Endothelial cell of umbilical vein (primary cell): ENCODE results near the gene OR2T8. TPM values are rescaled to one million over a fixed set of nuclear protein-coding genes. Genes with fewer than 3 reads are reported as not detected.

ENCODE experiments used
- BruUV-seq: library from RNA; stranded (reverse); fragments of 400-500 nt; replicated peaks from 2 replicates; lab custom pipeline; 2021; lab: Mats Ljungman, UMichigan
- CTCF ChIA-PET: fragments of 300-600, 350-600 bp; sonication (Branson Sonifier 250); formaldehyde crosslinking; loops from one replicate; lab custom pipeline; 2021; ENCODE audit warnings: antibody characterized with exemption, inconsistent platforms; lab: Charles Lee
- POLR2A ChIA-PET: fragments of 300-600, 350-600 bp; sonication (Branson Sonifier 250); formaldehyde crosslinking; loops from one replicate; lab custom pipeline; 2021; ENCODE audit warnings: antibody characterized with exemption, inconsistent platforms; lab: Charles Lee
- DNase-seq: peaks from one replicate; pipeline ENCODE4 v3.0.0-alpha.2; 2011; ENCODE audit warnings: low read depth, low spot score
- FAIRE-seq: peaks from 2 replicates; lab custom pipeline; 2011; peaks lifted over from hg19 to GRCh38; lab: Jason Lieb, UNC
- H2AFZ ChIP-seq: 2 replicates; pipeline ENCODE4 v1.6.0; 2012; ENCODE audit warnings: low read depth, low read length, control low read depth, inconsistent platforms
- H3K27ac ChIP-seq: 2 replicates; pipeline ENCODE4 v1.5.1; 2011; ENCODE audit warnings: low read depth, mild to moderate bottlenecking, control low read depth, low read length, moderate library complexity; ENCODE audit not compliant: insufficient read depth
- H3K27me3 ChIP-seq, 2 experiments: 2 replicates each; pipeline versions ENCODE4 v1.6.0 to v1.6.1; 2011; ENCODE audit warnings: low read length in 2 of 2, mixed read lengths in 1 of 2; ENCODE audit not compliant: control insufficient read depth in 2 of 2, insufficient read depth in 2 of 2
- H3K36me3 ChIP-seq, 2 experiments: 2 replicates in 1 of 2; 3 replicates in 1 of 2; pipeline ENCODE4 v1.5.1; 2011; ENCODE audit warnings: low read length in 2 of 2, mild to moderate bottlenecking in 1 of 2, moderate library complexity in 1 of 2; ENCODE audit not compliant: control insufficient read depth in 2 of 2, insufficient read depth in 2 of 2; ENCODE audit errors: extremely low read depth in 1 of 2
- H3K4me1 ChIP-seq: 3 replicates; pipeline ENCODE4 v1.5.1; 2011; ENCODE audit warnings: mild to moderate bottlenecking, low read length; ENCODE audit not compliant: control insufficient read depth, insufficient read depth; ENCODE audit errors: extremely low read depth
- H3K4me2 ChIP-seq: 2 replicates; pipeline ENCODE4 v1.6.1; 2011; ENCODE audit warnings: low read length, control low read depth, mixed read lengths; ENCODE audit not compliant: insufficient read depth
- H3K4me3 ChIP-seq, 3 experiments: fragments of 200-600 bp in 1 of 3; sonication (generic), shearing (Covaris generic) in 1 of 3; replicated peaks in 1 of 3; 2 replicates each; pipeline ENCODE4 v1.5.1; 2011 to 2016; ENCODE audit warnings: control low read depth in 3 of 3, low read length in 3 of 3, mild to moderate bottlenecking in 2 of 3, inconsistent platforms in 1 of 3, low read depth in 1 of 3, moderate library complexity in 1 of 3; ENCODE audit not compliant: insufficient read depth in 1 of 3
- H3K79me2 ChIP-seq: 2 replicates; pipeline ENCODE4 v1.6.0; 2012; ENCODE audit warnings: low read length, inconsistent platforms; ENCODE audit not compliant: control insufficient read depth, insufficient read depth
- H3K9ac ChIP-seq: replicated peaks from 2 replicates; pipeline ENCODE3; 2011; ENCODE audit warnings: low read length, control low read depth; ENCODE audit not compliant: insufficient read depth; ENCODE audit errors: extremely low read depth
- H3K9me1 ChIP-seq: replicated peaks from 3 replicates; pipeline ENCODE4 v1.6.0; 2011; ENCODE audit warnings: mild to moderate bottlenecking, low read length; ENCODE audit not compliant: control insufficient read depth, insufficient read depth; ENCODE audit errors: extremely low read depth
- H3K9me3 ChIP-seq: replicated peaks from 2 replicates; pipeline ENCODE4 v1.5.1; 2012; ENCODE audit warnings: low read length, inconsistent platforms; ENCODE audit not compliant: control insufficient read depth, insufficient read depth
- H4K20me1 ChIP-seq: replicated peaks from 2 replicates; pipeline ENCODE3; 2011; ENCODE audit warnings: mild to moderate bottlenecking, low read length; ENCODE audit not compliant: control insufficient read depth, insufficient read depth; ENCODE audit errors: extremely low read depth
- POLR2AphosphoS5 ChIP-seq: IDR thresholded peaks from 2 replicates; pipeline ENCODE4 v1.6.1; 2012; ENCODE audit warnings: low read depth, mild to moderate bottlenecking, control low read depth, low read length, moderate library complexity; ENCODE audit not compliant: insufficient read depth
- dilution Hi-C: fragments of 300-500 bp; cut with MboI; formaldehyde crosslinking; loops from one replicate; pipeline ENCODE4 v1.15.0; 2019; ENCODE audit warnings: low sequenced_read_pairs; ENCODE audit not compliant: extremely low pct_ligation_motif_present
- intact Hi-C: fragments of 100-400 bp; cut with micrococcal nuclease; formaldehyde crosslinking; loops from one replicate; pipeline ENCODE4 v1.10.0; 2022
- polyA plus RNA-seq, 4 experiments: library from polyadenylated mRNA; depleted of rRNA in 3 of 4; stranded (reverse) in 3 of 4; unstranded in 1 of 4; fragments of >200 nt; gene quantifications; 2 replicates each; pipeline versions ENCODE4 v1.2.1 to v1.2.3, GENCODE V29; 2011 to 2012; ENCODE audit warnings: missing spikeins in 1 of 4
- total RNA-seq: library from RNA; stranded (reverse); gene quantifications from 2 replicates; pipeline ENCODE4 v1.2.3, GENCODE V29; 2021

OR2T8 gene
- total and polyA plus RNA-seq, 2 donors (not counting 3 experiments of a cell fraction or from before 2014, with no cell fraction given), result not detected

DNA sequence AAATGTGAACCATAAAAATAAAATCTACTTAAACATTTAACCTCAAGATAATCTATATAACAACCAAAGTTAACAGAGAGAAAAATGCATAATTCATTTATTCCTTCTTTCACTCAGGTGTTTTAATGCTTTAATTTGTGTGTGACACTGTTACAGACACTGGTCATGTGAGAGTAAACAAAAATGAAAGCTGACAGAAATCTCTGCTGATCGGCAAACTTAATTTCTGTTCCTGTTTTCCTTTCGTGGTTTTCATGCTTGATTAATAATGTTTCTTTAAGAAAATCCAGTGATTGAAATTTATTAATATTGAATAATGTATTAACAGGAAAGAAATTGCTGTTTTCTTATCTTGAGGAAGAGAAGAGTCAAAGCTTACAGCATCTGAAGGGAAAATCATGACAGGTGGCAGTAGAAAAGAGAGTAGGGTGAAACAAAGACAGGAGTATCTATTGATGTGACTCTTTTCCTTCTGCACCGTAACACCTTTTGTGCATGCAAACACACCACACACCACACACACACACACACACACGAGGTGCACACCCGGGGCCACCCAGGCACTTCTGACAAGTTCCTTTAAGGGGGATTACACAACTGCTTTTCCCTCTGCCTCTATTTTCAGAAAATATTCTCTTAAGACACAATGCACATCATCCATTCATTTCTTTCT is 46.6 kb downstream of the OR2T8 start:
- no peak for FAIRE-seq
- dilution Hi-C loops, result no loop called here

More for the DNA sequence above, 46.6 kb downstream of the OR2T8 start:
- H2AFZ ChIP-seq, result no peak overlapping the region
- DNase-seq, result no peak
- H3K36me3 ChIP-seq, result no peaks in the 10 kb centered on the region
- intact Hi-C loops, result no loop called here
- no peak overlapping the region for H3K27ac ChIP-seq
- H4K20me1 ChIP-seq, result no peaks in the 10 kb centered on the region
- no peak overlapping the region for H3K9ac ChIP-seq
- no peaks in the 10 kb centered on the region for H3K27me3 ChIP-seq
- no peaks in the 10 kb centered on the region for H3K4me1 ChIP-seq
- CTCF ChIA-PET, result no interaction called here
- no peak overlapping the region for H3K4me2 ChIP-seq
- POLR2A ChIA-PET, result no interaction called here
- H3K9me1 ChIP-seq, result no peaks in the 10 kb centered on the region
- no peaks in the 10 kb centered on the region for H3K79me2 ChIP-seq
- H3K4me3 ChIP-seq, result no peak overlapping the region
- TF ChIP-seq POLR2AphosphoS5, result no peak
- no TSS peak for BruUV-seq
- peaks cover 4% of the 10 kb centered on the region for H3K9me3 ChIP-seq

Other genes starting within 250 kb of the OR2T8 start
- gene OR13G1, start 240.5 kb upstream of the OR2T8 start, total RNA-seq, result not detected in 2 replicates
- not detected in 2 replicates for gene OR13G1, start 240.5 kb upstream of the OR2T8 start, polyA plus RNA-seq
- gene OR6F1, start 203.6 kb upstream of the OR2T8 start, total RNA-seq, result not detected in 2 replicates
- gene OR6F1, start 203.6 kb upstream of the OR2T8 start, polyA plus RNA-seq, result not detected in 2 replicates
- gene OR14K1, start 181.6 kb upstream of the OR2T8 start, total RNA-seq, result not detected in 2 replicates
- not detected in 2 replicates for gene OR14K1, start 181.6 kb upstream of the OR2T8 start, polyA plus RNA-seq
- gene OR14A2, start 172.1 kb upstream of the OR2T8 start, total RNA-seq, result not detected in 2 replicates
- gene OR14A2, start 172.1 kb upstream of the OR2T8 start, polyA plus RNA-seq, result not detected in 2 replicates
- not detected in 2 replicates for gene OR1C1, start 159.7 kb upstream of the OR2T8 start, total RNA-seq
- not detected in 2 replicates for gene OR1C1, start 159.7 kb upstream of the OR2T8 start, polyA plus RNA-seq
- gene OR14A16, start 96.1 kb upstream of the OR2T8 start, total RNA-seq, result not detected in 2 replicates
- gene OR14A16, start 96.1 kb upstream of the OR2T8 start, polyA plus RNA-seq, result not detected in 2 replicates
- not detected in 2 replicates for gene OR11L1, start 78.4 kb upstream of the OR2T8 start, total RNA-seq
- not detected in 2 replicates for gene OR11L1, start 78.4 kb upstream of the OR2T8 start, polyA plus RNA-seq
- not detected in 2 replicates for gene TRIM58, start 63.1 kb upstream of the OR2T8 start, total RNA-seq
- gene TRIM58, start 63.1 kb upstream of the OR2T8 start, polyA plus RNA-seq, result not detected in 2 replicates
- not detected in 2 replicates for gene OR2W3, start 24.7 kb upstream of the OR2T8 start, total RNA-seq
- not detected in 2 replicates for gene OR2W3, start 24.7 kb upstream of the OR2T8 start, polyA plus RNA-seq
- not detected in 2 replicates for gene OR2AJ1, start 4.6 kb downstream of the OR2T8 start, total RNA-seq
- gene OR2AJ1, start 4.6 kb downstream of the OR2T8 start, polyA plus RNA-seq, result not detected in 2 replicates
- gene OR2L8, start 28.6 kb downstream of the OR2T8 start, total RNA-seq, result not detected in 2 replicates
- not detected in 2 replicates for gene OR2L8, start 28.6 kb downstream of the OR2T8 start, polyA plus RNA-seq
- gene OR2AK2, start 45.0 kb downstream of the OR2T8 start, total RNA-seq, result not detected in 2 replicates
- 0.08 TPM in 1 of 2 replicates, not detected in the other for gene OR2AK2, start 45.0 kb downstream of the OR2T8 start, polyA plus RNA-seq
- not detected in 2 replicates for gene OR2L5, start 93.4 kb downstream of the OR2T8 start, total RNA-seq
- gene OR2L5, start 93.4 kb downstream of the OR2T8 start, polyA plus RNA-seq, result not detected in 2 replicates
- 0.07 TPM in 1 of 2 replicates, not detected in the other for gene OR2L2, start 109.8 kb downstream of the OR2T8 start, total RNA-seq
- gene OR2L2, start 109.8 kb downstream of the OR2T8 start, polyA plus RNA-seq, result not detected in 2 replicates
- gene OR2L3, start 126.6 kb downstream of the OR2T8 start, total RNA-seq, result not detected in 2 replicates
- gene OR2L3, start 126.6 kb downstream of the OR2T8 start, polyA plus RNA-seq, result not detected in 2 replicates
- gene OR2L13, start 174.9 kb downstream of the OR2T8 start, total RNA-seq, result not detected in 2 replicates
- not detected in 2 replicates for gene OR2L13, start 174.9 kb downstream of the OR2T8 start, polyA plus RNA-seq
- not detected in 2 replicates for gene OR2M5, start 224.9 kb downstream of the OR2T8 start, total RNA-seq
- not detected in 2 replicates for gene OR2M5, start 224.9 kb downstream of the OR2T8 start, polyA plus RNA-seq